Breast epithelium (tissue), 4 donors: ENCODE results near the gene TADA2B. TPM values are rescaled to one million over a fixed set of nuclear protein-coding genes. Genes with fewer than 3 reads are reported as not detected.
"Not testable (repeated sequence)": the region's sequence is repeated elsewhere in the genome, so short reads cannot be mapped to it uniquely, and the experiment has no call there.

Experiments
- DNase-seq, 2 donors: peaks; one replicate each; pipeline ENCODE4 v3.0.0-alpha.2; 2019; ENCODE audit warnings: low spot score in 2 of 2
- H3K27ac ChIP-seq, 2 donors: fragments of 200-600 bp; sonication (generic) in 1 of 2; one replicate each; pipeline ENCODE4 v1.5.1; 2016 to 2019; ENCODE audit warnings: mild to moderate bottlenecking in 1 of 2
- H3K27me3 ChIP-seq, 2 donors: fragments of 200-600 bp; sonication (generic) in 1 of 2; one replicate each; pipeline versions ENCODE4 v1.5.1 to v1.6.0; 2017 to 2019; ENCODE audit warnings: control low read depth in 1 of 2, mild to moderate bottlenecking in 1 of 2
- H3K36me3 ChIP-seq: fragments of 200-600 bp; one replicate; pipeline ENCODE4 v1.5.1; 2019
- H3K4me1 ChIP-seq, 2 donors: fragments of 200-600 bp; sonication (generic); one replicate each; pipeline ENCODE4 v1.5.1; 2016 to 2019; ENCODE audit warnings: control low read depth in 1 of 2
- H3K4me3 ChIP-seq, 3 donors: fragments of 200-600 bp; sonication (generic); 1 replicate in 2 of 3; 2 replicates in 1 of 3; pipeline ENCODE4 v1.5.1; 2016 to 2019; ENCODE audit warnings: mild to moderate bottlenecking in 3 of 3, moderate library complexity in 2 of 3
- H3K9me3 ChIP-seq, 2 donors: fragments of 200-600 bp; sonication (generic) in 1 of 2; one replicate each; pipeline ENCODE4 v1.5.1; 2016 to 2019; ENCODE audit warnings: control low read depth in 1 of 2
- POLR2A ChIP-seq: fragments of 450-650 bp; IDR thresholded peaks from one replicate; pipeline ENCODE4 v1.6.1; 2016; ENCODE audit warnings: antibody characterized with exemption, mild to moderate bottlenecking, moderate library complexity
- POLR2AphosphoS5 ChIP-seq, 3 donors: sonication (generic); formaldehyde crosslinking; IDR thresholded peaks; one replicate each; pipeline ENCODE4 v1.6.1; 2017; ENCODE audit warnings: antibody characterized with exemption in 3 of 3
- intact Hi-C: fragments of 100-400 bp; cut with DNase I; formaldehyde crosslinking; loops from one replicate; pipeline ENCODE4 v1.15.1; 2023; ENCODE audit warnings: low total_unique reads
- total RNA-seq, 3 donors: library from RNA; depleted of rRNA; stranded (reverse); fragments of >200 nt; gene quantifications; one replicate each; pipeline ENCODE4 v1.1.0, GENCODE V29; 2016
- TF ChIP-seq, protein P1 (sequence below), 3 donors: fragments of 450-650 bp; IDR thresholded peaks; one replicate each; pipeline ENCODE4 v1.5.1; 2016 to 2017; ENCODE audit warnings: antibody characterized with exemption in 3 of 3, mild to moderate bottlenecking in 3 of 3, moderate library complexity in 3 of 3

Gene TADA2B
- total RNA-seq, 3 donors from 2014 or later: 16.4 to 22.7 (median 17.8) TPM

DNA sequence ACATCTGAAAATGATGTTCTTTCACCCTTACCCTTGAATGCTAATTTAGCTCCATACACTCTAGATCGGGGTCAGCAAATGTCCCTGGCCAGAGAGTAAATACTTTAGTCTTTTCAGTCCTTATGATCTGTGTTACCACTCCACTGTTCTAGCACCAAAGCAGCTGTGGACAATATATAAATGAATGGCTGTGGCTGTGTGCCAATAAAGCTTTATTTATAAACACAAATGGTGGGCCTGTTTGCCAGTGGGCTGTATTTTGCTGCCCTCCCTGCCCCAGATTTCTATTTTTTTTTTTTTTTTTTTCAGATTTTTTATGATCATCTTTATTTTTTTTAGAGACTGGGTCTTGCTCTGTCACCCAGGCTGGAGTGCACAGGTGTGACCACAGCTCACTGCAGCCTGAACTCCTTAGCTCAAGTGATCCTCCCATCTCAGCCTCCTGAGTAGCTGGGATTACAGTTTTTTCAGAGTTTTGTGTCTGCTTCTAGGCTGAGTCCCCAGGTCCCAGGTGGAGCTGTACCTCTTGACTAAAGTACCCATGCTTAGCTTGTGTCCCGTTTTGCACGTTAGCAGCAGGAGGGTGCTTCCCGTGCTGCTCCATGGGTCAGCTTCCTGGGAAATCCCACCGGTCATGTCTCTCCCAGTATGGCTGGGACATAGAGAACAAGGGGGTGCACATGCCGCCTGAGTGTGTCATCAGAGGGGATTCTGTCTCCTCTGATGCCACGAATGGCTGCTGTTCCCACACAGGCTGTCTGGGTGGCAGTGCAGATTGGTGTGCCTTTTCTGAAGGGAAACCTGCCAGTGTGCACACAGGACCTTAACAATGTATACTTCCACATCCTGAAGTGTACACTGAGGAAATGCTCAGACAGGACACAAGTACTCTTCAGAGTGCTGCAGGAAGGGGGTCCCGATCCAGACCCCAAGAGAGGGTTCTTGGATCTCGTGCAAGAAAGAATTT, 40.7 kb downstream of the TADA2B start:
- H3K27me3 ChIP-seq: no peaks in the 10 kb centered on the region
- DNase-seq: no peak
- no peak for TF ChIP-seq POLR2A
- TF ChIP-seq, protein P1, sequence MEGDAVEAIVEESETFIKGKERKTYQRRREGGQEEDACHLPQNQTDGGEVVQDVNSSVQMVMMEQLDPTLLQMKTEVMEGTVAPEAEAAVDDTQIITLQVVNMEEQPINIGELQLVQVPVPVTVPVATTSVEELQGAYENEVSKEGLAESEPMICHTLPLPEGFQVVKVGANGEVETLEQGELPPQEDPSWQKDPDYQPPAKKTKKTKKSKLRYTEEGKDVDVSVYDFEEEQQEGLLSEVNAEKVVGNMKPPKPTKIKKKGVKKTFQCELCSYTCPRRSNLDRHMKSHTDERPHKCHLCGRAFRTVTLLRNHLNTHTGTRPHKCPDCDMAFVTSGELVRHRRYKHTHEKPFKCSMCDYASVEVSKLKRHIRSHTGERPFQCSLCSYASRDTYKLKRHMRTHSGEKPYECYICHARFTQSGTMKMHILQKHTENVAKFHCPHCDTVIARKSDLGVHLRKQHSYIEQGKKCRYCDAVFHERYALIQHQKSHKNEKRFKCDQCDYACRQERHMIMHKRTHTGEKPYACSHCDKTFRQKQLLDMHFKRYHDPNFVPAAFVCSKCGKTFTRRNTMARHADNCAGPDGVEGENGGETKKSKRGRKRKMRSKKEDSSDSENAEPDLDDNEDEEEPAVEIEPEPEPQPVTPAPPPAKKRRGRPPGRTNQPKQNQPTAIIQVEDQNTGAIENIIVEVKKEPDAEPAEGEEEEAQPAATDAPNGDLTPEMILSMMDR (IDR thresholded peaks at IDR 0.05): no peak
- no peak for TF ChIP-seq POLR2AphosphoS5 (IDR thresholded peaks at IDR 0.05)

DNA sequence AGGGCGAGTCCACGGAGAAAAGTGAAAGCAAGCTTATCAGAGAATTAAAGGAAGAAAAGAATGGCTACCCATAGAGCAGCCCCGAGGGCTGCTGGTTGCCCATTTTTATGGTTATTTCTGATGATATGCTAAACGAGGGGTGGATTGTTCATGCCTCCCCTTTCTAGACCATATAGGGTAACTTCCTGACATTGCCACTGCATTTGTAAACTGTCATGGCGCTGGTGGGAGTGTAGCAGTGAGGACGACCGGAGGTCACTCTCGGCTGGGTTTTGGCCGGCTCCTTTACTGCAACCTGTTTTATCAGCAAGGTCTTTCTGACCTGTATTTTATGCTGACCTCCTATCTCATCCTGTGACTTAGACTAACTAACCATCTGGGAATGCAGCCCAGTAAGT, 41.4 kb downstream of the TADA2B start:
- intact Hi-C loops, H3K9me3 ChIP-seq, H3K36me3 ChIP-seq, DNase-seq, H3K4me1 ChIP-seq, H3K27me3 ChIP-seq, H3K27ac ChIP-seq: not testable (repeated sequence)
- H3K4me3 ChIP-seq: peak overlapping the region in 1 of 3 donors; percentile 30

More for the DNA sequence above, 40.7 kb downstream of the TADA2B start:
- Histone ChIP-seq H3K9me3 (peaks cover 0 to 4% of the 10 kb centered on the region in 2 donors), H3K36me3 (no peaks in the 10 kb centered on the region), H3K4me3 (peak overlapping the region in 1 of 3 donors; percentile 30), H3K27ac (no peak overlapping the region), H3K4me1 (no peaks in the 10 kb centered on the region)
- intact Hi-C loops: no loop called here

DNA sequence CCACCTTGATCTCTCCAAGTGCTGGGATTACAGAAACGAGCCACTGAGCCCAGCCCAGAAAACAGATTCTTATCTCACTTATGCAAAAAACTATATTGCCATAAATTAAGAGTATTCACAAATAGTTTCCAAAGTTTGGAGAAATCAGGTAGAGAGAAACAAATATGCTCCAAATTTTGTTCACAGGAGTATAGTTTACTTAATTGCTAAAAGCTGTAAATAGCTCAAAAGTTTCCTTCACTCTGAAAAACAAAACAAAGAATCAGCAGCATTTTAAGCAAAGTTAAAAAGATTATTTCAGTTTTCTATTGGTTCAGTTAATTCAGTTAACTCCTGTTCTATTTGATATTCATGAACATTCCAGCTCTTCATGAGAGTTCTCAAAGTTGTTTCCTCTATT, 43.2 kb downstream of the TADA2B start:
- H3K4me1 ChIP-seq: peaks cover 0 to 5% of the 10 kb centered on the region in 2 donors
- TF ChIP-seq, protein P1 (IDR thresholded peaks at IDR 0.05): no peak
- TF ChIP-seq POLR2A (no peak), POLR2AphosphoS5 (IDR thresholded peaks at IDR 0.05) (no peak)
- no peak overlapping the region for H3K4me3 ChIP-seq
- intact Hi-C loops: no loop called here
- H3K36me3 ChIP-seq: no peaks in the 10 kb centered on the region
- DNase-seq: no peak
- H3K9me3 ChIP-seq: no peaks in the 10 kb centered on the region
- no peaks in the 10 kb centered on the region for H3K27me3 ChIP-seq
- no peak overlapping the region for H3K27ac ChIP-seq

DNA sequence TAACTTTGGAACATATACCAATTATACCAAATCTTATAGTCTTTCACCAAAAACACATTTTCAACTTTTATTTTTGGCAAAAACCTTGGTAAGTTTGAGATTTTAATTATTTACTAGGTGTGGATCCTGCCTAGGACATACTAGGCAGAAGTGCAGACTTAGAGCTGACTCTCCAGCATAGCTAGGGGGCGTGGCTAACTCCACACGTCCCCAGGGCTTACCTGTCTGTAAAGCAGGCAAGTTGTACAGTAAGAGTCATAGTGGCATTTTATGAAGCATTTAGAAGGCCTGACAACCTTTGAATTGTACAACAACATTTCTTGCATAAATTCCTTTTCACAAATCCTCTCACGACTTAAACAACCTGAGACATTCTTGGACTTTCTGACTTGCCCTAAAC, 43.9 kb downstream of the TADA2B start:
- Histone ChIP-seq H3K4me1 (peaks cover 0 to 5% of the 10 kb centered on the region in 2 donors), H3K36me3 (no peaks in the 10 kb centered on the region), H3K27ac (no peak overlapping the region), H3K9me3 (no peaks in the 10 kb centered on the region), H3K27me3 (no peaks in the 10 kb centered on the region), H3K4me3 (no peak overlapping the region)
- TF ChIP-seq POLR2AphosphoS5 (IDR thresholded peaks at IDR 0.05): no peak
- TF ChIP-seq, protein P1 (IDR thresholded peaks at IDR 0.05): no peak
- TF ChIP-seq POLR2A: no peak
- intact Hi-C loops: no loop called here
- DNase-seq: no peak

DNA sequence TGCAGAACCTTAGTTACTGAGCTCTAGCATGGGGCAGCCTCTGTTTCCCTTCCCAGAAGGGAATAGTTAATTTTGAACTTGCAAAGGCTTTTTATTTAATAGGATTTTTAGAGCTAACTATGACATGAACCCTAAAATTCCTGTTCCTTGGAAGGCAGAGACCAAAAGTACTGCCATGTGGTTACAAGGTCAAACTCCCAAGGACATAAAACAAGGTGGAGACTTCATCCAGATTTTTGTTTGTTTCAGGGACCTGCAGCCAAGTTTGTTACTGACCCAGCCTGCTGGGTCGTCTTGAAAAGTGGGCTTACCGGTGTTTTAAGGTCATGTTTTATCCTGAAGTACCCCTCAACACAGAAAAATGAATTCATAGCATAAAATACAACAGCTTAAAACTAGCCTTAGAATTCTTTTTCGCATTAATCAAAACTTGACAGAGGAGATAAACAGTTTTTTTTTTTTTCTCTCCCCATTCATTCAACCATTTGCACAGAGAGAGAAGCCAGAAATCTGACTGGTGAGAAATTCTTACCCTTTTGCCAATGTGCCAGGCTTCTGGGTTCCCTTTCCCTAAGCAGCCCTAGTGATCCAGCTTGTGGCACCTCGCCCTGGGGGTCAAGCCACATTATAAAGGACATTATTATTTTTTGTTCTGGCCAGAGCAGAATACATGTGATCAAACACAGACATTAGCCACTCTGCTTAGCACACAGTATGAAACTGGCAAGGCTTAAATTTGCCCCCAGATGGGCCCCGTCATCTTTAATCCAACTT, 46.2 kb downstream of the TADA2B start:
- no peak overlapping the region for H3K27ac ChIP-seq
- H3K27me3 ChIP-seq: no peaks in the 10 kb centered on the region
- DNase-seq: no peak
- intact Hi-C loops: no loop called here
- TF ChIP-seq, protein P1 (IDR thresholded peaks at IDR 0.05): no peak
- no peak for TF ChIP-seq POLR2A
- no peak for TF ChIP-seq POLR2AphosphoS5 (IDR thresholded peaks at IDR 0.05)
- peaks cover 0 to 5% of the 10 kb centered on the region in 2 donors for H3K4me1 ChIP-seq
- no peak overlapping the region for H3K4me3 ChIP-seq
- no peaks in the 10 kb centered on the region for H3K9me3 ChIP-seq
- no peaks in the 10 kb centered on the region for H3K36me3 ChIP-seq
